CD8-positive, alpha-beta memory T cell (primary cell): ENCODE measurements around the gene VPS35L. TPM values are rescaled to one million over a fixed set of nuclear protein-coding genes. Genes with fewer than 3 reads are reported as not detected.
"Not testable (repeated sequence)": the region's sequence is repeated elsewhere in the genome, so short reads cannot be mapped to it uniquely, and the experiment has no call there.

ENCODE experiments used
- CTCF ChIA-PET: fragments of 350-600 bp; sonication (Branson Sonifier 250); formaldehyde crosslinking; loops from one replicate; lab custom pipeline; 2021; ENCODE audit warnings: antibody characterized with exemption; lab: Charles Lee
- POLR2A ChIA-PET: fragments of 350-600 bp; sonication (Branson Sonifier 250); formaldehyde crosslinking; loops from one replicate; lab custom pipeline; 2021; ENCODE audit warnings: antibody characterized with exemption; lab: Charles Lee
- DNase-seq, 5 donors: peaks; one replicate each; pipeline versions ENCODE4 v3.0.0 to v3.0.0-alpha.2; 2020 to 2022; ENCODE audit warnings: mixed read lengths in 1 of 5
- H3K27ac ChIP-seq: one replicate; pipeline ENCODE4 v1.7.0; 2013; ENCODE audit warnings: low read depth, mild to moderate bottlenecking, low read length, moderate library complexity
- H3K27me3 ChIP-seq: 2 replicates; pipeline ENCODE4 v1.7.0; 2013; ENCODE audit warnings: low read length, mild to moderate bottlenecking; ENCODE audit not compliant: insufficient read depth, poor library complexity, severe bottlenecking
- H3K36me3 ChIP-seq: 2 replicates; pipeline ENCODE4 v1.7.0; 2013; ENCODE audit warnings: mild to moderate bottlenecking, low read length, moderate library complexity; ENCODE audit not compliant: insufficient read depth
- H3K4me1 ChIP-seq: 2 replicates; pipeline ENCODE4 v1.7.0; 2013; ENCODE audit warnings: mild to moderate bottlenecking, low read length, moderate library complexity; ENCODE audit not compliant: insufficient read depth
- H3K4me3 ChIP-seq: 2 replicates; pipeline ENCODE4 v1.7.0; 2013; ENCODE audit warnings: mild to moderate bottlenecking, low read length
- H3K9me3 ChIP-seq: 2 replicates; pipeline ENCODE4 v1.7.0; 2013; ENCODE audit warnings: mild to moderate bottlenecking, low read length
- H3K27ac Mint-ChIP-seq, 8 donors: one replicate each; pipeline ENCODE4 v1.8.0; 2020 to 2021; ENCODE audit warnings: mixed read lengths in 8 of 8, mild to moderate bottlenecking in 6 of 8, inconsistent platforms in 3 of 8, moderate library complexity in 3 of 8
- H3K27me3 Mint-ChIP-seq, 2 donors: one replicate each; pipeline ENCODE4 v1.8.0; 2020 to 2021; ENCODE audit warnings: mixed read lengths in 2 of 2, mild to moderate bottlenecking in 1 of 2, moderate library complexity in 1 of 2
- H3K36me3 Mint-ChIP-seq, 3 donors: one replicate each; pipeline ENCODE4 v1.8.0; 2020 to 2021; ENCODE audit warnings: mixed read lengths in 3 of 3, inconsistent platforms in 1 of 3, mild to moderate bottlenecking in 1 of 3
- H3K4me1 Mint-ChIP-seq, 3 donors: one replicate each; pipeline ENCODE4 v1.8.0; 2020 to 2021; ENCODE audit warnings: mixed read lengths in 3 of 3, inconsistent platforms in 1 of 3, mild to moderate bottlenecking in 1 of 3
- H3K4me3 Mint-ChIP-seq, 7 donors: one replicate each; pipeline ENCODE4 v1.8.0; 2020 to 2021; ENCODE audit warnings: mixed read lengths in 7 of 7, mild to moderate bottlenecking in 6 of 7, moderate library complexity in 4 of 7, inconsistent platforms in 2 of 7
- H3K9me3 Mint-ChIP-seq, 5 donors: one replicate each; pipeline ENCODE4 v1.8.0; 2020 to 2022; ENCODE audit warnings: mixed read lengths in 5 of 5, mild to moderate bottlenecking in 3 of 5, moderate library complexity in 2 of 5, inconsistent platforms in 1 of 5
- polyA plus RNA-seq: library from polyadenylated mRNA; unstranded; fragments of 300-500 nt; fragmentation: Illumina TruSeq; gene quantifications from one replicate; pipeline ENCODE4 v1.2.3, GENCODE V29; 2021
- total RNA-seq, 2 experiments: library from RNA; stranded (reverse); gene quantifications; one replicate each; pipeline ENCODE4 v1.2.3, GENCODE V29; 2021

The VPS35L gene
- total and polyA plus RNA-seq, 3 experiments from 2014 or later, result 37.4 to 52.3 (median 40.2) TPM

DNA sequence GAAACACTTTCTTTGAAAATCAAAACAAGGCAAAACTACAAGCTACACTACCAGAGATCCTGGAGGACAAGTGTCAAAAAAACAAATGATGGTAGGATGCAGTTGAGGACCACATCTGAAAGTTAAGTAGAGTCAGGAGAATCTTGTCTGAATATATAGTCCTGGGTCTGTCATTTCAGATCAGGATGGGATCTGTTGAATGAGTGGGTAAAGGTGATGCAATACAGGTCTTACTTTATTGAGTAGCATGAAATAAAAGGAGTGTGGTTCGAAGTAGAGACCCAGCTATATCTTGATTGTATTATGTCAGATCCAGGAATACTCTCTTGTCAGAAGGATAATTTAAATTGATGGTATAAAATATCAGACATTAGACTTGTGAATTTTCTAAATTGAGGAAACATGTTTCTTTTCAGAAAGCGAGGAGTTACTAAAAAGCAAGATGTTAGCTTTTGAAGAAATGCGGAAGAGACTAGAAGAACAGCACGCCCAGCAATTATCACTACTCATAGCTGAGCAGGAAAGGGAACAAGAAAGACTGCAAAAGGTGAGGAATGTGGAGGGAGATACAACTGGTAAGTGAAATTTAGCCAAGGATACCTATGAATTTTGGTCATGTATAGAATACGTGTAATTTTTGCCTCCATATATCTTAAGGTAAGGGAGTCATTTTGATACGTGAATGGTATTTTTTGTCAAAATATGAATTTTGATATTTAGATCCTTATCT lies 15.1 kb upstream of the VPS35L start:
- Mint-ChIP-seq H3K4me1 (no peaks in the 10 kb centered on the region), H3K9me3 (peaks cover 0 to 3% (median 0%) of the 10 kb centered on the region in 5 donors)
- CTCF ChIA-PET, result interaction anchor here (1.0 kb wide), 1 partner anchor 15 kb away, joined by 5 read pairs; the partner anchor contains the start of gene VPS35L

DNA sequence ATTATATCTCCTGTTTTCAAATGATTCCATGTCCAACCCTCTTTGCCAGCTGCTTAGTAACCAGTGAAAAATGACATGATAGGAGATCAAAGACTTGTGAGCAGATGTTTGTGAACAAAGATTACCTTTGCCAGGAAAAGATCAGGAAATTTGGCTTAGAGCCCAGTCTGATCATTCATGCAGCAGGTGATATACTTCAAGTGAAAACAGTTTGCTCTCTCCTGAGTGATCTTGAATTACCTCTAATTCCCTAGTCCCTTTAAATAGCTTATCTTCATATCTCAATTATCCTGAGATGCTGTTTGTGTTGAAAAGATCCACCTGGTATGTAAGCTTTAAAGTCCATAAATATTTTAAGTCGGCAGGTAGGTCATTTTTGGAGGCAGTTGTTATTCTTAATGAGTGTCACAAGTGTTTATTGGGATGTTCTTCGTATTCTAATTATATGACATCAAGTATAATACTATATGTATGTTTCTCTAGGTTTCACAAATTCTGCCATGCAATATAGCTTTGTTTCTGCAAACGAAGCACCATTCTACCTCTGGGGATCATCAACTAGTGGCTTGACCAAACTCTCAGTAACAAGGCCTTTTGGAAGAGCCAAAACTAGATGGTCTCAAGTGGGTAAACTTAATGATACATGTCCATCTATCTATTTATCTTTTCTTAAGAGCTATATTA lies 13.2 kb upstream of the VPS35L start:
- CTCF ChIA-PET, result interaction anchor here (1.6 kb wide), 1 partner anchor 13 kb away, joined by 9 read pairs; the partner anchor contains the start of gene VPS35L

More for the DNA sequence above, 15.1 kb upstream of the VPS35L start:
- DNase-seq, result no peak
- Histone ChIP-seq H3K27me3 (no peaks in the 10 kb centered on the region), H3K27ac (no peak overlapping the region), H3K4me1 (no peaks in the 10 kb centered on the region), H3K9me3 (no peaks in the 10 kb centered on the region), H3K36me3 (peaks cover 19% of the 10 kb centered on the region), H3K4me3 (no peak overlapping the region)
- POLR2A ChIA-PET, result no interaction called here
- H3K36me3 Mint-ChIP-seq, result peaks cover 32 to 72% (median 35%) of the 10 kb centered on the region in 3 donors
- H3K4me3 Mint-ChIP-seq, result no peak overlapping the region
- H3K27ac Mint-ChIP-seq, result no peak overlapping the region
- no peaks in the 10 kb centered on the region for H3K27me3 Mint-ChIP-seq

DNA sequence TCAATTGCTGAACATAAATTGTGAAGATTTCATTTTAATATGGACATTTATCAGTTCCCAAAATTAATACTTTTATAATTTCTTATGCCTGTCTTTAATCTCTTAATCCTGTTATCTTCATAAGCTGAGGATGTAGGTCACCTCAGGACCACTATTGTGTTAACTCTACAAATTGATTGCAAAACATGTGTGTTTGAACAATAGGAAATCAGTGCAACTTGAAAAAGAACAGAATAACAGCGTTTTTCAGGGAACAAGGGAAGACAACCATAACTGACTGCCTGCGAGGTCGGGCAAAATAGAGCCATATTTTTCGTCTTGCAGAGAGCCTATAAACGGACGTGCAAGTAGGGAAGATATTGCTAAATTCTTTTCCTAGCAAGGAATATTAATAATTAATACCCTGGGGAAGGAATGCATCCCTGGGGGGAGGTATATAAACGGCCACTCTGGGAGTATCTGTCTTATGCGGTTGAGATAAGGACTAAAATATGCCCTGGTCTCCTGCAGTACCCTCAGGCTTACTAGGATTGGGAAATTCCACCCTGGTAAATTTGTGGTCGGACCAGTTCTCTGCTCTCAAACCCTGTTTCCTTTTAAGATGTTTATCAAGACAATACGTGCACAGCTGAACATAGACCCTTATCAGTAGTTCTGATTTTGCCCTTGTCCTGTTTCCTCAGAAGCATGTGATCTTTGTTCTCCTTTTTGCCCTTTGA lies 12.1 kb upstream of the VPS35L start:
- CTCF ChIA-PET, result interaction anchor here (1.6 kb wide), 1 partner anchor 11 kb away, joined by 9 read pairs; the partner anchor contains the start of gene VPS35L
- peaks cover 34 to 68% (median 35%) of the 10 kb centered on the region in 3 donors for H3K36me3 Mint-ChIP-seq
- DNase-seq, H3K27ac ChIP-seq, POLR2A ChIA-PET, H3K4me1 ChIP-seq, H3K4me1 Mint-ChIP-seq, H3K27ac Mint-ChIP-seq, H3K27me3 Mint-ChIP-seq, H3K9me3 Mint-ChIP-seq, H3K9me3 ChIP-seq, H3K27me3 ChIP-seq, H3K4me3 ChIP-seq, H3K4me3 Mint-ChIP-seq: not testable (repeated sequence)
- H3K36me3 ChIP-seq, result peaks cover 22% of the 10 kb centered on the region

More for the DNA sequence above, 13.2 kb upstream of the VPS35L start:
- POLR2A ChIA-PET, result no interaction called here
- H3K36me3 ChIP-seq, result peaks cover 19% of the 10 kb centered on the region
- no peaks in the 10 kb centered on the region for H3K9me3 ChIP-seq
- no peak overlapping the region for H3K4me3 Mint-ChIP-seq
- no peaks in the 10 kb centered on the region for H3K4me1 ChIP-seq
- no peaks in the 10 kb centered on the region for H3K27me3 ChIP-seq
- no peak overlapping the region for H3K27ac ChIP-seq
- H3K4me1 Mint-ChIP-seq, result no peaks in the 10 kb centered on the region
- H3K36me3 Mint-ChIP-seq, result peaks cover 30 to 64% (median 35%) of the 10 kb centered on the region in 3 donors
- H3K9me3 Mint-ChIP-seq, result peaks cover 0 to 3% (median 0%) of the 10 kb centered on the region in 5 donors
- DNase-seq, result no peak
- H3K27ac Mint-ChIP-seq, result no peak overlapping the region
- H3K27me3 Mint-ChIP-seq, result no peaks in the 10 kb centered on the region
- H3K4me3 ChIP-seq, result no peak overlapping the region

DNA sequence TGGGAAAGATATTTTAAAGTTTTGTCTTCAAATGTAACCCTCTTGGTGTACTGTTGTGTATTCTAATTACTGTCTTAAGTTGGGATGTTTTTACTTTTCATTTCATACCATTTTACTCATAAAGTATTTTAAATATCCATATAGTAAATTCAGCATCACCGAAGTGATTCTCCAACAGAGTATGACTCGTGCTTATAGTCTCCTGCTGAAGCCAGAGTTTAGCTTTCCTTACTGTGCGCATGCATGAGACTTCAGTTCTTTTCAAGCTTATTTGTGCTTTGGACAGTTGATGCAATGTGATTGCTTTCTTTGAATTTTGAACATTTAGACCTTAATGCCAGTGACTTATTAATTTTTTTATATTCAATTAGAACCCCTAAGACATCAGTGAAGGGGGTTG lies 7.4 kb upstream of the VPS35L start:
- no peak overlapping the region for H3K4me3 Mint-ChIP-seq
- POLR2A ChIA-PET, result no interaction called here
- CTCF ChIA-PET, result no interaction called here

DNA sequence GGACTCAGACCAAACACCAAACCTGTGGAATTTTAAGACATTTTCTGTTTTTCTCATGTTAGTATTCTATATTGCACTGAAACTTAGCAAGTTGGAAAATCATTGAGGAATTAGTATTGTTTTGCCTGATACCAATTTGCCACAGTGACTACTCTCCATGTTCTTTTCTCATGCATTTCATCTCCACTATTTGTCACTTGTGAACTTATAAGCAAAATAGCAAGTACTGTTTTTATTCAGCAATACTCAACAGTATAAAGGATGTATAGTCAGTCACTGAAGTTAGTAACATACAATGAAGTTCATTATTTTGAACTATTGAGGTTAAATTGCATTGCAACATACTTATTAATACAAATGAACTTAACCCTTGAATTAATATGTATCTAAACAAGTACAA lies 5.8 kb upstream of the VPS35L start:
- Mint-ChIP-seq H3K4me1 (peaks cover under 1 to 4% (median 4%) of the 10 kb centered on the region in 3 donors), H3K27ac (no peak overlapping the region), H3K27me3 (no peaks in the 10 kb centered on the region), H3K4me3 (no peak overlapping the region), H3K9me3 (no peaks in the 10 kb centered on the region), H3K36me3 (peaks cover 3 to 38% (median 12%) of the 10 kb centered on the region in 3 donors)
- Histone ChIP-seq H3K36me3 (peaks cover 8% of the 10 kb centered on the region), H3K4me1 (peaks cover 5% of the 10 kb centered on the region), H3K9me3 (no peaks in the 10 kb centered on the region), H3K27ac (no peak overlapping the region), H3K4me3 (no peak overlapping the region), H3K27me3 (no peaks in the 10 kb centered on the region)
- CTCF ChIA-PET, result interaction anchor here (0.8 kb wide), 1 partner anchor 26 kb away, joined by 4 read pairs; the partner anchor contains the start of gene CCP110
- DNase-seq, result no peak
- POLR2A ChIA-PET, result no interaction called here

More for the DNA sequence above, 7.4 kb upstream of the VPS35L start:
- Histone ChIP-seq H3K9me3 (no peaks in the 10 kb centered on the region), H3K27me3 (no peaks in the 10 kb centered on the region), H3K4me1 (no peaks in the 10 kb centered on the region), H3K27ac (no peak overlapping the region), H3K4me3 (no peak overlapping the region), H3K36me3 (peaks cover 8% of the 10 kb centered on the region)
- no peak for DNase-seq
- Mint-ChIP-seq H3K27me3 (no peaks in the 10 kb centered on the region), H3K9me3 (peaks cover 0 to 3% (median 0%) of the 10 kb centered on the region in 5 donors), H3K27ac (no peak overlapping the region), H3K4me1 (no peaks in the 10 kb centered on the region), H3K36me3 (peaks cover 12 to 53% (median 21%) of the 10 kb centered on the region in 3 donors)

DNA sequence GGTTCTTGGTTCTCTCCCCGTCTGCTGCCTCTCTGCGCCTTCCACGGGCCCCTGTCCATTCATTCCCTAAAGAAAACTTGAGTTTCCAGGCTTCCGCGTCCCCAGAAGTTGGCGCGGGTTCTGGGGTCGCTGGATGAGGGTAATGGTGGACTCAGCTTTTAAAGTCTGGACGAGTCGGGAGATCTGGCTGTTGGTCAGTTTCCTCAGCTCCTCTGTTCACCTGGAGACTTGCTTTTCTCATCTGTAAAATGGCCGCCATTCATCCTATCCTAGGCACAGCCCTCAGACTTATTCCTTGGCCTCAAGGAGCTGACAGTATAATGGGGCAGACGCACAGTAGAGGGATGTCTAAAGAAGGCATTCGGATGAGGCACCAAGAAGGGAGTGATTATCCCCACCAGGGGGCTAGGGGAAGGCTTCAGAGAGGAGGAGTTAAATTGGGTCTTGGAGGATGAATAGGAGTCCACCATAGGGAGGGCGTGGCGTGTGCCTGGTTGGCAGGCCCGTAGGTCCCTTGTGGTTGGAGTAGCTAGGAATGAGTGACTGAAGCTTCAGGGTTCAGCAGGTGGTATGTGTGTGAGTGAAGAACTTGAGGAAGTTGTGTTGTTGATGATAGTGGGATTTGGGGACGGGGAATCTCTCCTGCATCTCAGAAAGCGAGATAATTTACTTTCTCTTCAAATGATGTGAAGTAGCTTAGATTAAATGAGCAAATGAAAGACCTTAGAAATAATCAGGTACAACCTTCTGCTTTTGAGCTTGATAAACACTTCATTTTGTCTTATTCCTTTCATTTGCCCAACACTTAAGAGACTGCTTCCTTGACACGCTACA lies 652 bp downstream of the VPS35L start:
- Histone ChIP-seq H3K4me1 (peaks cover 16% of the 10 kb centered on the region), H3K9me3 (no peaks in the 10 kb centered on the region), H3K27ac (peak overlapping the region; percentile 73), H3K27me3 (no peaks in the 10 kb centered on the region), H3K36me3 (no peaks in the 10 kb centered on the region), H3K4me3 (peak overlapping the region; percentile 87)
- peak in 2 of 5 donors; percentile 18 to 50 for DNase-seq
- Mint-ChIP-seq H3K4me1 (peaks cover 25 to 32% (median 26%) of the 10 kb centered on the region in 3 donors), H3K4me3 (peak overlapping the region; percentile 91 to 98 (median 96)), H3K9me3 (no peaks in the 10 kb centered on the region), H3K27ac (peak overlapping the region; percentile 88 to 100 (median 96)), H3K27me3 (no peaks in the 10 kb centered on the region), H3K36me3 (peaks cover 0 to 20% (median 0%) of the 10 kb centered on the region in 3 donors)
- ChIA-PET POLR2A (interaction anchor here (0.6 to 1.7 kb wide), 11 partner anchors 27 to 766 kb away, joined by 3 to 26 read pairs (median 4); partner anchors contain the start of genes ARL6IP1, CCP110, IQCK and KNOP1), CTCF (interaction anchor here (1.0 to 3.0 kb wide), 19 partner anchors 8 to 489 kb away, joined by 3 to 25 read pairs (median 5); partner anchors contain the start of genes CCP110, COQ7 and GDE1)
